Suppressor macrophage treated with lipopolysaccharide for 1 hour (primary cell): ENCODE data around the gene AKIRIN1.
A peak's percentile ranks its signal among the peaks of the same experiment; 100 is the strongest.
"Not testable (repeated sequence)": the region's sequence is repeated elsewhere in the genome, so short reads cannot be mapped to it uniquely, and the experiment has no call there.

ENCODE experiments used
- DNase-seq, 3 donors: peaks; one replicate each; pipeline ENCODE4 v3.0.0-alpha.2; 2020 to 2022

Gene AKIRIN1

GRCh38 chr1:39046613-39047210 is 55.6 kb downstream of the AKIRIN1 start:
- no peak for DNase-seq

- DNase-seq: peak; percentile 30 to 62 (median 33)
Measured at GRCh38 chr1:39047374-39048229, 56.5 kb downstream of the AKIRIN1 start.

- DNase-seq: no peak
Measured at GRCh38 chr1:39048745-39049370, 57.8 kb downstream of the AKIRIN1 start.

GRCh38 chr1:39050001-39050400 is 58.9 kb downstream of the AKIRIN1 start:
- DNase-seq: no peak

- DNase-seq: not testable (repeated sequence)
Measured at GRCh38 chr1:39051193-39051850, 60.2 kb downstream of the AKIRIN1 start.

- no peak for DNase-seq
Measured at GRCh38 chr1:39051956-39052355, 60.9 kb downstream of the AKIRIN1 start.

- DNase-seq: not testable (repeated sequence)
Measured at GRCh38 chr1:39055213-39055710, 64.2 kb downstream of the AKIRIN1 start.
